Right lobe of liver (tissue), 4 donors: ENCODE measurements around the gene B9D1.

Experiments used
- POLR2A ChIP-seq: fragments of 450-650 bp; IDR thresholded peaks from one replicate; pipeline ENCODE4 v1.6.1; 2017; ENCODE audit warnings: antibody characterized with exemption, mild to moderate bottlenecking
- TF ChIP-seq, protein P1 (sequence below), 4 donors: fragments of 200-600 bp in 3 of 4; fragments of 450-650 bp in 1 of 4; IDR thresholded peaks; one replicate each; pipeline versions ENCODE4 v1.5.1 to v1.8.0; 2016 to 2022; ENCODE audit warnings: antibody characterized with exemption in 4 of 4, mild to moderate bottlenecking in 2 of 4
- donor health status: DM: no; HTN: no; CAD: no.
- donor health status: DM: no; HTN: no; CAD: no.
- donor health status: DM: no; HTN: yes; CAD: no.

DNA sequence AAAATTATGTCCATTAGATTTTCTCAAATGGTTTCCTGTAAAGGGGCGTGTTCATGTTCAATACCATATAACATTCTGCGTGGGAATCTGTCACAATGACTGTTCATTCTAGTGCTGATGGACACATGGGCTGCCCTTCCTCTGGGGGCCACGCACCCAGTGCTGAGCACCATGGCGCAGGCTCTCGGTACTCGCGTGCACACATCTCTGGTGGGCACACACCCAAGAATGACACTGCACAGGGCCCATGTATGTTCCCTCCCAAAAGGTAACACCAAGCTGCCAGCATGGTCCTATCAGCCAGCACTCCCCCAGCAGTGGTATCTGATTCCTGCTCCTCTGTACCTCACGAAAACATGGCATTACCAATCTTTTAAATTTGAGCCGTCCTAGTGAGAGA is 13.7 kb downstream of the B9D1 start:
- TF ChIP-seq, protein P1, sequence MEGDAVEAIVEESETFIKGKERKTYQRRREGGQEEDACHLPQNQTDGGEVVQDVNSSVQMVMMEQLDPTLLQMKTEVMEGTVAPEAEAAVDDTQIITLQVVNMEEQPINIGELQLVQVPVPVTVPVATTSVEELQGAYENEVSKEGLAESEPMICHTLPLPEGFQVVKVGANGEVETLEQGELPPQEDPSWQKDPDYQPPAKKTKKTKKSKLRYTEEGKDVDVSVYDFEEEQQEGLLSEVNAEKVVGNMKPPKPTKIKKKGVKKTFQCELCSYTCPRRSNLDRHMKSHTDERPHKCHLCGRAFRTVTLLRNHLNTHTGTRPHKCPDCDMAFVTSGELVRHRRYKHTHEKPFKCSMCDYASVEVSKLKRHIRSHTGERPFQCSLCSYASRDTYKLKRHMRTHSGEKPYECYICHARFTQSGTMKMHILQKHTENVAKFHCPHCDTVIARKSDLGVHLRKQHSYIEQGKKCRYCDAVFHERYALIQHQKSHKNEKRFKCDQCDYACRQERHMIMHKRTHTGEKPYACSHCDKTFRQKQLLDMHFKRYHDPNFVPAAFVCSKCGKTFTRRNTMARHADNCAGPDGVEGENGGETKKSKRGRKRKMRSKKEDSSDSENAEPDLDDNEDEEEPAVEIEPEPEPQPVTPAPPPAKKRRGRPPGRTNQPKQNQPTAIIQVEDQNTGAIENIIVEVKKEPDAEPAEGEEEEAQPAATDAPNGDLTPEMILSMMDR (IDR thresholded peaks at IDR 0.05) = no peak
- no peak for TF ChIP-seq POLR2A
